ENCODE measurements around the gene SORCS1.
"Not testable (repeated sequence)": the region's sequence is repeated elsewhere in the genome, so short reads cannot be mapped to it uniquely, and the experiment has no call there.

The SORCS1 gene

GRCh38 chr10:106931853-106932249 lies 232.7 kb downstream of the SORCS1 start:
- no peak overlapping the region for H3K4me3 ChIP-seq (ENCODE audit: low read depth, low read length)

GRCh38 chr10:106931159-106931852 lies 233.2 kb downstream of the SORCS1 start:
- TF ChIP-seq, protein P1, sequence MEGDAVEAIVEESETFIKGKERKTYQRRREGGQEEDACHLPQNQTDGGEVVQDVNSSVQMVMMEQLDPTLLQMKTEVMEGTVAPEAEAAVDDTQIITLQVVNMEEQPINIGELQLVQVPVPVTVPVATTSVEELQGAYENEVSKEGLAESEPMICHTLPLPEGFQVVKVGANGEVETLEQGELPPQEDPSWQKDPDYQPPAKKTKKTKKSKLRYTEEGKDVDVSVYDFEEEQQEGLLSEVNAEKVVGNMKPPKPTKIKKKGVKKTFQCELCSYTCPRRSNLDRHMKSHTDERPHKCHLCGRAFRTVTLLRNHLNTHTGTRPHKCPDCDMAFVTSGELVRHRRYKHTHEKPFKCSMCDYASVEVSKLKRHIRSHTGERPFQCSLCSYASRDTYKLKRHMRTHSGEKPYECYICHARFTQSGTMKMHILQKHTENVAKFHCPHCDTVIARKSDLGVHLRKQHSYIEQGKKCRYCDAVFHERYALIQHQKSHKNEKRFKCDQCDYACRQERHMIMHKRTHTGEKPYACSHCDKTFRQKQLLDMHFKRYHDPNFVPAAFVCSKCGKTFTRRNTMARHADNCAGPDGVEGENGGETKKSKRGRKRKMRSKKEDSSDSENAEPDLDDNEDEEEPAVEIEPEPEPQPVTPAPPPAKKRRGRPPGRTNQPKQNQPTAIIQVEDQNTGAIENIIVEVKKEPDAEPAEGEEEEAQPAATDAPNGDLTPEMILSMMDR (IDR thresholded peaks at IDR 0.05; ENCODE audit: low read depth, low read length) = no peak
- H3K4me3 ChIP-seq (ENCODE audit: low read depth, low read length) = no peak overlapping the region

More at GRCh38 chr10:106931853-106932249, 232.7 kb downstream of the SORCS1 start:
- TF ChIP-seq, protein P1 (IDR thresholded peaks at IDR 0.05; ENCODE audit: low read depth, low read length) = no peak

DNA sequence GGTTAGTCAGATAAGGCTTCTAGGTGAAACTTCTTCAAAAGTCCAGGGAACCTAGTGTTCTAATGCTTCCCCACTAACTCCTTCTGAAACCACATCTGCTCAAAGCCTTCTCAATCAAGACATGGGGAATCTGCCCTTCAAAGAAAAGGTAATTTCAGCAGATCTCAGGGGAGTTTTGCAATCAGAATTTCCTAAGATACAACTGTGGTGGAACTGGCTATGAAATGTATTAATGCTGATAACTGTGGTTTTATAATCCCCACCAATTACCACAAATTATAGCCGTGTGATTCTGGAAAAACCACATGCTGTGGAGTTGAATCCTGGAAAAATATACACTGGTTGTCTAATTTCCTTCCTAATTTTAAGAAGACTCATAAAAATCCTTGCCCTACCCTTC lies 233.8 kb downstream of the SORCS1 start:
- H3K4me3 ChIP-seq (ENCODE audit: low read depth, low read length) = no peak overlapping the region
- TF ChIP-seq, protein P1 (IDR thresholded peaks at IDR 0.05; ENCODE audit: low read depth, low read length) = no peak

- H3K4me3 ChIP-seq (ENCODE audit: low read depth, low read length) = no peak overlapping the region
- TF ChIP-seq, protein P1 (IDR thresholded peaks at IDR 0.05; ENCODE audit: low read depth, low read length) = no peak
Measured at GRCh38 chr10:106929291-106929895, 235.1 kb downstream of the SORCS1 start.

GRCh38 chr10:106928151-106928550 lies 236.4 kb downstream of the SORCS1 start:
- H3K4me3 ChIP-seq (ENCODE audit: low read depth, low read length) = not testable (repeated sequence)

DNA sequence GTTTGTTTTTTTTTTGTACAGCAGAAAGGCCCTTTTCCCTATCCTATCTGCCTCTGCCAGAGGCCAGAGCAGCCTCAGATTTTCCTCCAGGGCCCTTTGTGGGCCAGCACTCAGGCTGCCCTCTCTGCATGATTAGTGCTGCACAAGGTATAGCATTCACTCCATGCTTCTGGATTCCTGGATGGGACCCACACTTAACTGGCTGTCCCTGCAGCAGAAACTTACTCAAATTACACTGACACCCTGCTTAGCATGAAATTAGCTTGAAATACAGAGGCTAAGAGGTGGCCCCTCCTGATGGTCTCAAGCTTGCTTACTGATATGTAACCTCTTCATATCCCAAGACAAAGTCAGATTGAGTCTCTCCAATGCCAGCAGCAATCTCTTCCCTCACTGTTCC lies 239.3 kb downstream of the SORCS1 start:
- TF ChIP-seq, protein P1 (IDR thresholded peaks at IDR 0.05; ENCODE audit: low read depth, low read length) = no peak
- no peak overlapping the region for H3K4me3 ChIP-seq (ENCODE audit: low read depth, low read length)

DNA sequence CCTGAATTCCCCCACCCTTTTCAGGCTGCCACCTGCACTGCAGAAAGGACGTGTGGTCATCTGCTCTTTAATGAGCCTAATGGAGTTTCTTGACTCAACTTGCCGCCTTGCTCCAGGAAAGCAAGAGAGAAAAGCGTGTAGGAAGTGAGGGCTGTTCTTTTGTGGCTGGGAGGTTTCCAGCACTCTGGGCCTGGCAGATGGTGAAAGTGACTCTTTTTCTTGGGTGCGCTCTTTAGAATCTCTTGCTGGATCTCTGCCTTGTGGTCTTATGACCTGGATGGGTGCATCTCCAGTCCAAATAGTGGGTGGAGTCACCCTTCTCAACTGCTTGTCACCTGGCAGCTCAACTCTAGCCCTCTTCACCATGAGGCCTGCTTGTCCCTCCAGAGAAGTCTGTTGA lies 244.0 kb downstream of the SORCS1 start:
- TF ChIP-seq, protein P1 (IDR thresholded peaks at IDR 0.05; ENCODE audit: low read depth, low read length) = no peak
- no peak overlapping the region for H3K4me3 ChIP-seq (ENCODE audit: low read depth, low read length)

Data from WI38 (cell line).